GM23338 (cell line): ENCODE measurements around the gene FCSK. TPM values are rescaled to one million over a fixed set of nuclear protein-coding genes. Genes with fewer than 3 reads are reported as not detected.
"Not testable (repeated sequence)": the region's sequence is repeated elsewhere in the genome, so short reads cannot be mapped to it uniquely, and the experiment has no call there.

Experiments
- ATAC-seq: fragments of 200-7000 bp; cut with Tn5 transposase; 3 replicates; pipeline ENCODE4 v1.9.1; 2020
- DNase-seq: peaks from one replicate; pipeline ENCODE4 v3.0.0-alpha.2; 2015; ENCODE audit warnings: low spot score
- H2AFZ ChIP-seq: fragments of 200-600 bp; sonication (generic); 2 replicates; pipeline ENCODE4 v1.8.0; 2016; ENCODE audit warnings: antibody characterized with exemption, mild to moderate bottlenecking, moderate library complexity
- H3F3A ChIP-seq: fragments of 200-600 bp; sonication (generic); replicated peaks from 2 replicates; pipeline ENCODE4 v1.8.0; 2017; ENCODE audit warnings: antibody characterized with exemption, mixed run types, low read depth
- H3K27ac ChIP-seq: fragments of 200-600 bp; sonication (generic); 2 replicates; pipeline ENCODE4 v1.6.1; 2016; ENCODE audit warnings: low read depth
- H3K27me3 ChIP-seq: fragments of 200-600 bp; sonication (generic); 2 replicates; pipeline ENCODE4 v1.8.0; 2016; ENCODE audit warnings: mild to moderate bottlenecking, mixed run types, moderate library complexity; ENCODE audit not compliant: insufficient read depth
- H3K36me3 ChIP-seq: fragments of 200-600 bp; sonication (generic); 2 replicates; pipeline ENCODE4 v1.8.0; 2016; ENCODE audit warnings: mild to moderate bottlenecking; ENCODE audit not compliant: insufficient read depth
- H3K4me1 ChIP-seq: fragments of 200-600 bp; sonication (generic); 2 replicates; pipeline ENCODE4 v1.8.0; 2016; ENCODE audit warnings: mild to moderate bottlenecking, moderate library complexity; ENCODE audit not compliant: insufficient read depth
- H3K4me2 ChIP-seq: fragments of 200-600 bp; sonication (generic); 2 replicates; pipeline ENCODE4 v1.7.1; 2017; ENCODE audit warnings: mixed run types
- H3K4me3 ChIP-seq: fragments of 200-600 bp; sonication (generic); 2 replicates; pipeline ENCODE4 v1.6.1; 2016; ENCODE audit warnings: mixed run types
- H3K79me2 ChIP-seq: fragments of 200-600 bp; sonication (generic); replicated peaks from 2 replicates; pipeline ENCODE4 v1.8.0; 2017; ENCODE audit warnings: mild to moderate bottlenecking; ENCODE audit not compliant: insufficient read depth
- H3K9me2 ChIP-seq: fragments of 200-600 bp; sonication (generic); 2 replicates; pipeline ENCODE4 v1.8.0; 2017; ENCODE audit not compliant: insufficient read depth
- H4K20me1 ChIP-seq: fragments of 200-600 bp; sonication (generic); replicated peaks from 2 replicates; pipeline ENCODE4 v1.8.0; 2017; ENCODE audit warnings: mild to moderate bottlenecking; ENCODE audit not compliant: insufficient read depth
- H3K27ac Mint-ChIP-seq: 2 replicates; pipeline ENCODE4 v1.8.0; 2020; ENCODE audit warnings: inconsistent platforms, mild to moderate bottlenecking, moderate library complexity, mixed read lengths
- H3K27me3 Mint-ChIP-seq: 3 replicates; pipeline ENCODE4 v1.8.0; 2022; ENCODE audit warnings: low read depth, mild to moderate bottlenecking, moderate library complexity, mixed read lengths, inconsistent platforms; ENCODE audit not compliant: insufficient read depth, poor library complexity
- H3K36me3 Mint-ChIP-seq: 3 replicates; pipeline ENCODE4 v1.8.0; 2021; ENCODE audit warnings: low read depth, mild to moderate bottlenecking, inconsistent platforms, moderate library complexity, mixed read lengths
- H3K4me1 Mint-ChIP-seq: 3 replicates; pipeline ENCODE4 v1.8.0; 2020; ENCODE audit warnings: mild to moderate bottlenecking, inconsistent platforms, mixed read lengths
- H3K4me3 Mint-ChIP-seq: 3 replicates; pipeline ENCODE4 v1.8.0; 2021; ENCODE audit warnings: moderate library complexity, mild to moderate bottlenecking, inconsistent platforms, mixed read lengths
- H3K9me3 Mint-ChIP-seq: 3 replicates; pipeline ENCODE4 v1.8.0; 2020; ENCODE audit warnings: moderate library complexity, mild to moderate bottlenecking, inconsistent platforms, mixed read lengths
- CREB1 ChIP-seq: fragments of 250-450 bp; sonication (Bioruptor Pico); IDR thresholded peaks from 2 replicates; pipeline ENCODE4 v1.5.0; 2020; ENCODE audit warnings: low read depth, mild to moderate bottlenecking, moderate library complexity
- EZH2 ChIP-seq: fragments of 200-600 bp; sonication (generic); IDR thresholded peaks from one replicate; pipeline ENCODE4 v1.8.0; 2017; ENCODE audit warnings: antibody characterized with exemption, mild to moderate bottlenecking, low read depth; ENCODE audit not compliant: unreplicated experiment
- EZH2phosphoT487 ChIP-seq: fragments of 200-600 bp; sonication (generic); IDR thresholded peaks from one replicate; pipeline ENCODE4 v1.8.1; 2018; ENCODE audit warnings: antibody characterized with exemption; ENCODE audit not compliant: unreplicated experiment
- JUNB ChIP-seq: IDR thresholded peaks from one replicate; pipeline ENCODE4 v1.6.1; 2016; ENCODE audit warnings: antibody characterized with exemption; ENCODE audit not compliant: unreplicated experiment
- NANOG ChIP-seq: IDR thresholded peaks from 2 replicates; pipeline ENCODE4 v1.6.1; 2016; ENCODE audit warnings: antibody characterized with exemption, borderline replicate concordance
- POLR2AphosphoS5 ChIP-seq: IDR thresholded peaks from 2 replicates; pipeline ENCODE4 v1.6.1; 2016; ENCODE audit warnings: antibody characterized with exemption, low read depth
- STAT1 ChIP-seq: IDR thresholded peaks from one replicate; pipeline ENCODE4 v1.6.1; 2016; ENCODE audit warnings: antibody characterized with exemption; ENCODE audit not compliant: unreplicated experiment
- ZNF114 ChIP-seq: fragments of 250-450 bp; sonication (Bioruptor Pico); IDR thresholded peaks from 2 replicates; pipeline ENCODE4 v1.5.0; 2020; ENCODE audit warnings: mild to moderate bottlenecking, moderate library complexity
- polyA plus RNA-seq: library from polyadenylated mRNA; unstranded; fragments of >200 nt; fragmentation: Nextera tagmentation; extraction: Ambion mirVana; gene quantifications from 2 replicates; pipeline ENCODE4 v1.2.1, GENCODE V29; 2016
- total RNA-seq: library from RNA; depleted of rRNA; stranded (reverse); fragments of >200 nt; shearing (Covaris generic); gene quantifications from 2 replicates; pipeline ENCODE4 v1.2.3, GENCODE V29; 2014
- TF ChIP-seq, protein P1 (sequence below): fragments of 250-450 bp; sonication (Bioruptor Pico); IDR thresholded peaks from 2 replicates; pipeline ENCODE4 v1.5.0; 2020; ENCODE audit warnings: mild to moderate bottlenecking, moderate library complexity
- TF ChIP-seq, protein P2 (sequence below), 2 experiments: fragments of 200-600 bp in 1 of 2; sonication (generic) in 1 of 2; conservative IDR thresholded peaks; 2 replicates each; pipeline versions ENCODE4 v1.5.1 to v1.6.1; 2016 to 2017; ENCODE audit warnings: antibody characterized with exemption in 2 of 2, low read depth in 2 of 2, mild to moderate bottlenecking in 2 of 2, moderate library complexity in 1 of 2
- TF ChIP-seq, protein P3 (sequence below): IDR thresholded peaks from one replicate; pipeline ENCODE4 v1.6.1; 2018; ENCODE audit warnings: antibody characterized with exemption; ENCODE audit not compliant: unreplicated experiment

FCSK gene
- total and polyA plus RNA-seq, 2 experiments from 2014 or later = 2.3 to 4.0 TPM

DNA sequence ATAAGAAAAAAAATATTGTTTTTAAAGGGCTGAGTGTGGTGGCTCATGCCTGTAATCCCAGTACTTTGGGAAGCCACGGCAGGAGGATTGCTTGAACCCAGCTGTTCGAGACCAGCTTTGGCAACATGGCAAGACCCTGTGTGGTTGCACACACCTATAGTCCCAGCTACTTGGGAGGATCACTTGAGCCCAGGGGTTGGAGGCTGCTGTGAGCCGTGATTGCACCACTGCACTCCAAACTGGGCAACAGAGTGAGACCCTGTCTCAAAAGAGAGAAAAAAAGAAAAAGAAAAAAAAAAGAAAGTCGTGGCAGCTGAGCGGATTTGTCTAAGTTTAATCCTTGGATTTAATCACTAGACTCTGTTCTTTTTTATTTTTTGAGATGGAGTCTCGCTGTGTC lies 6.3 kb upstream of the FCSK start:
- H4K20me1 ChIP-seq = no peaks in the 10 kb centered on the region; the same call in 1 of the 2 replicates
- H3K36me3 ChIP-seq = no peaks in the 10 kb centered on the region; the same call in 1 of the 2 replicates
- TF ChIP-seq, protein P1, sequence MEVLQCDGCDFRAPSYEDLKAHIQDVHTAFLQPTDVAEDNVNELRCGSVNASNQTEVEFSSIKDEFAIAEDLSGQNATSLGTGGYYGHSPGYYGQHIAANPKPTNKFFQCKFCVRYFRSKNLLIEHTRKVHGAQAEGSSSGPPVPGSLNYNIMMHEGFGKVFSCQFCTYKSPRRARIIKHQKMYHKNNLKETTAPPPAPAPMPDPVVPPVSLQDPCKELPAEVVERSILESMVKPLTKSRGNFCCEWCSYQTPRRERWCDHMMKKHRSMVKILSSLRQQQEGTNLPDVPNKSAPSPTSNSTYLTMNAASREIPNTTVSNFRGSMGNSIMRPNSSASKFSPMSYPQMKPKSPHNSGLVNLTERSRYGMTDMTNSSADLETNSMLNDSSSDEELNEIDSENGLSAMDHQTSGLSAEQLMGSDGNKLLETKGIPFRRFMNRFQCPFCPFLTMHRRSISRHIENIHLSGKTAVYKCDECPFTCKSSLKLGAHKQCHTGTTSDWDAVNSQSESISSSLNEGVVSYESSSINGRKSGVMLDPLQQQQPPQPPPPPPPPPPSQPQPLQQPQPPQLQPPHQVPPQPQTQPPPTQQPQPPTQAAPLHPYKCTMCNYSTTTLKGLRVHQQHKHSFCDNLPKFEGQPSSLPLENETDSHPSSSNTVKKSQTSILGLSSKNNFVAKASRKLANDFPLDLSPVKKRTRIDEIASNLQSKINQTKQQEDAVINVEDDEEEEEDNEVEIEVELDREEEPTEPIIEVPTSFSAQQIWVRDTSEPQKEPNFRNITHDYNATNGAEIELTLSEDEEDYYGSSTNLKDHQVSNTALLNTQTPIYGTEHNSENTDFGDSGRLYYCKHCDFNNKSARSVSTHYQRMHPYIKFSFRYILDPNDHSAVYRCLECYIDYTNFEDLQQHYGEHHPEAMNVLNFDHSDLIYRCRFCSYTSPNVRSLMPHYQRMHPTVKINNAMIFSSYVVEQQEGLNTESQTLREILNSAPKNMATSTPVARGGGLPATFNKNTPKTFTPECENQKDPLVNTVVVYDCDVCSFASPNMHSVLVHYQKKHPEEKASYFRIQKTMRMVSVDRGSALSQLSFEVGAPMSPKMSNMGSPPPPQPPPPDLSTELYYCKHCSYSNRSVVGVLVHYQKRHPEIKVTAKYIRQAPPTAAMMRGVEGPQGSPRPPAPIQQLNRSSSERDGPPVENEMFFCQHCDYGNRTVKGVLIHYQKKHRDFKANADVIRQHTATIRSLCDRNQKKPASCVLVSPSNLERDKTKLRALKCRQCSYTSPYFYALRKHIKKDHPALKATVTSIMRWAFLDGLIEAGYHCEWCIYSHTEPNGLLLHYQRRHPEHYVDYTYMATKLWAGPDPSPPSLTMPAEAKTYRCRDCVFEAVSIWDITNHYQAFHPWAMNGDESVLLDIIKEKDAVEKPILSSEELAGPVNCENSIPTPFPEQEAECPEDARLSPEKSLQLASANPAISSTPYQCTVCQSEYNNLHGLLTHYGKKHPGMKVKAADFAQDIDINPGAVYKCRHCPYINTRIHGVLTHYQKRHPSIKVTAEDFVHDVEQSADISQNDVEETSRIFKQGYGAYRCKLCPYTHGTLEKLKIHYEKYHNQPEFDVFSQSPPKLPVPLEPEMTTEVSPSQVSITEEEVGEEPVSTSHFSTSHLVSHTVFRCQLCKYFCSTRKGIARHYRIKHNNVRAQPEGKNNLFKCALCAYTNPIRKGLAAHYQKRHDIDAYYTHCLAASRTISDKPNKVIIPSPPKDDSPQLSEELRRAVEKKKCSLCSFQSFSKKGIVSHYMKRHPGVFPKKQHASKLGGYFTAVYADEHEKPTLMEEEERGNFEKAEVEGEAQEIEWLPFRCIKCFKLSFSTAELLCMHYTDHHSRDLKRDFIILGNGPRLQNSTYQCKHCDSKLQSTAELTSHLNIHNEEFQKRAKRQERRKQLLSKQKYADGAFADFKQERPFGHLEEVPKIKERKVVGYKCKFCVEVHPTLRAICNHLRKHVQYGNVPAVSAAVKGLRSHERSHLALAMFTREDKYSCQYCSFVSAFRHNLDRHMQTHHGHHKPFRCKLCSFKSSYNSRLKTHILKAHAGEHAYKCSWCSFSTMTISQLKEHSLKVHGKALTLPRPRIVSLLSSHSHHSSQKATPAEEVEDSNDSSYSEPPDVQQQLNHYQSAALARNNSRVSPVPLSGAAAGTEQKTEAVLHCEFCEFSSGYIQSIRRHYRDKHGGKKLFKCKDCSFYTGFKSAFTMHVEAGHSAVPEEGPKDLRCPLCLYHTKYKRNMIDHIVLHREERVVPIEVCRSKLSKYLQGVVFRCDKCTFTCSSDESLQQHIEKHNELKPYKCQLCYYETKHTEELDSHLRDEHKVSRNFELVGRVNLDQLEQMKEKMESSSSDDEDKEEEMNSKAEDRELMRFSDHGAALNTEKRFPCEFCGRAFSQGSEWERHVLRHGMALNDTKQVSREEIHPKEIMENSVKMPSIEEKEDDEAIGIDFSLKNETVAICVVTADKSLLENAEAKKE (CRISPR knock-in tag) = no peak
- TF ChIP-seq, protein P2, sequence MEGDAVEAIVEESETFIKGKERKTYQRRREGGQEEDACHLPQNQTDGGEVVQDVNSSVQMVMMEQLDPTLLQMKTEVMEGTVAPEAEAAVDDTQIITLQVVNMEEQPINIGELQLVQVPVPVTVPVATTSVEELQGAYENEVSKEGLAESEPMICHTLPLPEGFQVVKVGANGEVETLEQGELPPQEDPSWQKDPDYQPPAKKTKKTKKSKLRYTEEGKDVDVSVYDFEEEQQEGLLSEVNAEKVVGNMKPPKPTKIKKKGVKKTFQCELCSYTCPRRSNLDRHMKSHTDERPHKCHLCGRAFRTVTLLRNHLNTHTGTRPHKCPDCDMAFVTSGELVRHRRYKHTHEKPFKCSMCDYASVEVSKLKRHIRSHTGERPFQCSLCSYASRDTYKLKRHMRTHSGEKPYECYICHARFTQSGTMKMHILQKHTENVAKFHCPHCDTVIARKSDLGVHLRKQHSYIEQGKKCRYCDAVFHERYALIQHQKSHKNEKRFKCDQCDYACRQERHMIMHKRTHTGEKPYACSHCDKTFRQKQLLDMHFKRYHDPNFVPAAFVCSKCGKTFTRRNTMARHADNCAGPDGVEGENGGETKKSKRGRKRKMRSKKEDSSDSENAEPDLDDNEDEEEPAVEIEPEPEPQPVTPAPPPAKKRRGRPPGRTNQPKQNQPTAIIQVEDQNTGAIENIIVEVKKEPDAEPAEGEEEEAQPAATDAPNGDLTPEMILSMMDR (conservative IDR thresholded peaks at IDR 0.05; ENCODE audit: low read depth in 2 of 2) = no peak
- no peak for TF ChIP-seq NANOG
- TF ChIP-seq JUNB = no peak
- no peak for TF ChIP-seq ZNF114 (CRISPR knock-in tag)
- TF ChIP-seq, protein P3, sequence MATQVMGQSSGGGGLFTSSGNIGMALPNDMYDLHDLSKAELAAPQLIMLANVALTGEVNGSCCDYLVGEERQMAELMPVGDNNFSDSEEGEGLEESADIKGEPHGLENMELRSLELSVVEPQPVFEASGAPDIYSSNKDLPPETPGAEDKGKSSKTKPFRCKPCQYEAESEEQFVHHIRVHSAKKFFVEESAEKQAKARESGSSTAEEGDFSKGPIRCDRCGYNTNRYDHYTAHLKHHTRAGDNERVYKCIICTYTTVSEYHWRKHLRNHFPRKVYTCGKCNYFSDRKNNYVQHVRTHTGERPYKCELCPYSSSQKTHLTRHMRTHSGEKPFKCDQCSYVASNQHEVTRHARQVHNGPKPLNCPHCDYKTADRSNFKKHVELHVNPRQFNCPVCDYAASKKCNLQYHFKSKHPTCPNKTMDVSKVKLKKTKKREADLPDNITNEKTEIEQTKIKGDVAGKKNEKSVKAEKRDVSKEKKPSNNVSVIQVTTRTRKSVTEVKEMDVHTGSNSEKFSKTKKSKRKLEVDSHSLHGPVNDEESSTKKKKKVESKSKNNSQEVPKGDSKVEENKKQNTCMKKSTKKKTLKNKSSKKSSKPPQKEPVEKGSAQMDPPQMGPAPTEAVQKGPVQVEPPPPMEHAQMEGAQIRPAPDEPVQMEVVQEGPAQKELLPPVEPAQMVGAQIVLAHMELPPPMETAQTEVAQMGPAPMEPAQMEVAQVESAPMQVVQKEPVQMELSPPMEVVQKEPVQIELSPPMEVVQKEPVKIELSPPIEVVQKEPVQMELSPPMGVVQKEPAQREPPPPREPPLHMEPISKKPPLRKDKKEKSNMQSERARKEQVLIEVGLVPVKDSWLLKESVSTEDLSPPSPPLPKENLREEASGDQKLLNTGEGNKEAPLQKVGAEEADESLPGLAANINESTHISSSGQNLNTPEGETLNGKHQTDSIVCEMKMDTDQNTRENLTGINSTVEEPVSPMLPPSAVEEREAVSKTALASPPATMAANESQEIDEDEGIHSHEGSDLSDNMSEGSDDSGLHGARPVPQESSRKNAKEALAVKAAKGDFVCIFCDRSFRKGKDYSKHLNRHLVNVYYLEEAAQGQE = no peak
- TF ChIP-seq EZH2 = no peak
- TF ChIP-seq CREB1 (CRISPR knock-in tag) = no peak
- no peak for TF ChIP-seq STAT1
- no peak for TF ChIP-seq POLR2AphosphoS5
- no peak for TF ChIP-seq EZH2phosphoT487
- no peaks in the 10 kb centered on the region for H3K27me3 ChIP-seq
- peaks cover 7% of the 10 kb centered on the region for H3K4me1 Mint-ChIP-seq
- H3K4me1 ChIP-seq = peaks cover 9% of the 10 kb centered on the region
- DNase-seq (no peak), ATAC-seq (no peak)
- no peak overlapping the region for H3K27ac ChIP-seq
- no peaks in the 10 kb centered on the region for H3K79me2 ChIP-seq
- no peaks in the 10 kb centered on the region for H3K9me2 ChIP-seq
- H3K27ac Mint-ChIP-seq = no peak overlapping the region
- peaks cover 6% of the 10 kb centered on the region for H3K27me3 Mint-ChIP-seq
- no peak overlapping the region for H3K4me3 Mint-ChIP-seq
- no peaks in the 10 kb centered on the region for H3F3A ChIP-seq
- no peak overlapping the region for H2AFZ ChIP-seq
- H3K9me3 Mint-ChIP-seq = no peaks in the 10 kb centered on the region; the same call in 2 of the 3 replicates
- H3K36me3 Mint-ChIP-seq = no peaks in the 10 kb centered on the region
- H3K4me2 ChIP-seq = no peak overlapping the region
- H3K4me3 ChIP-seq = no peak overlapping the region

DNA sequence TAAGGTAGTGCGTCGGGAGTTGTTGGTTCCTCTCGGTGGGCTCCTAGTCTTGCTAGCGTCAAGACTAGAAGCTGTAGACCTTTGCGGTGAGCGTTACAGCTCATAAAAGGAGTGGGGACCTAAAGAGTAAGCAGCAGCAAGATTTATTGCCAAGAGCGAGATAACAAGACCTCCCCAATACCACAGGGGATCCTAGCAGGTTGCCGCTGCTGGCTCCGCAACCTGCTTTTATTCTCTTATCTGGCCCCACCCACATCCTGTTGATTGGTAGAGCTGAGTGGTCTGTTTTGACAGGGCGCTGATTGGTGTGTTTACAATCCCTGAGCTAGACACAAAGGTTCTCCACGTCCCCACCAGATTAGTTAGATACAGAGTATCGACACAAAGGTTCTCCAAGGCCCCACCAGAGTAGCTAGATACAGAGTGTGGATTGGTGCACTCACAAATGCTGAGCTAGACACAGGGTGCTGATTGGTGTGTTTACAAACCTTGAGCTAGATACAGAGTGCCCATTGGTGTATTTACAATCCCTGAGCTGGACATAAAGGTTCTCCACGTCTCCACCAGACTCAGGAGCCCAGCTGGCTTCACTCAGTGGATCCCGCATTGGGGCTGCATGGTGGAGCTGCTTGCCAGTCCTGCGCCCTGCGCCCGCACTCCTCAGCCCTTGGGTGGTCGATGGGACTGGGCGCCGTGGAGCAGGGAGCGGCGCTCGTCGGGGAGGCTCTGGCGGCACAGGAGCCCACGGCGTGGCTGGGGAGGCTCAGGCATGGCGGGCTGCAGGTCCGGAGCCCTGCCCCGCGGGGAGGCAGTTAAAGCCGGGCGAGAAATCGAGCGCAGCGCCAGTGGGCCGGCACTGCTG lies 4.0 kb upstream of the FCSK start:
- not testable (repeated sequence) for ATAC-seq, H3K9me3 Mint-ChIP-seq, H3K27ac ChIP-seq, DNase-seq, H3K27me3 Mint-ChIP-seq, H3K27me3 ChIP-seq, H3K36me3 ChIP-seq, H3K27ac Mint-ChIP-seq, H3K4me3 ChIP-seq, H3K4me3 Mint-ChIP-seq, H3F3A ChIP-seq, H3K79me2 ChIP-seq, H3K36me3 Mint-ChIP-seq, H3K4me1 Mint-ChIP-seq, H4K20me1 ChIP-seq, H3K4me2 ChIP-seq, H3K9me2 ChIP-seq
- Histone ChIP-seq H2AFZ (peak overlapping the region; percentile 38; the same call in 1 of the 2 replicates), H3K4me1 (peaks cover 14% of the 10 kb centered on the region)
